Hepatocyte (in vitro differentiated cells): ENCODE results near the gene PCLO. TPM values are rescaled to one million over a fixed set of nuclear protein-coding genes. Genes with fewer than 3 reads are reported as not detected.

Experiments used
- DNase-seq: peaks from one replicate; pipeline ENCODE4 v3.0.0-alpha.2; 2016; ENCODE audit warnings: low spot score
- H2AFZ ChIP-seq: fragments of 200-600 bp; sonication (generic); 2 replicates; pipeline ENCODE4 v1.6.0; 2016; ENCODE audit warnings: antibody characterized with exemption, mild to moderate bottlenecking
- H3K27ac ChIP-seq: fragments of 200-600 bp; sonication (generic); 2 replicates; pipeline ENCODE4 v1.5.1; 2016; ENCODE audit warnings: mild to moderate bottlenecking
- H3K27me3 ChIP-seq: fragments of 200-600 bp; sonication (generic); 2 replicates; pipeline ENCODE4 v1.6.1; 2016
- H3K36me3 ChIP-seq: fragments of 200-600 bp; sonication (generic); replicated peaks from 2 replicates; pipeline ENCODE4 v1.5.1; 2016; ENCODE audit warnings: low read depth; ENCODE audit not compliant: insufficient read depth
- H3K4me1 ChIP-seq: fragments of 200-600 bp; sonication (generic); 2 replicates; pipeline ENCODE4 v1.5.1; 2016; ENCODE audit warnings: mild to moderate bottlenecking, moderate library complexity; ENCODE audit not compliant: insufficient read depth
- H3K4me2 ChIP-seq: fragments of 200-600 bp; sonication (generic); 2 replicates; pipeline ENCODE4 v1.6.0; 2016
- H3K4me3 ChIP-seq: fragments of 200-600 bp; sonication (generic); 2 replicates; pipeline ENCODE4 v1.5.1; 2016; ENCODE audit warnings: mild to moderate bottlenecking
- H3K79me2 ChIP-seq: fragments of 200-600 bp; sonication (generic); 2 replicates; pipeline ENCODE4 v1.6.0; 2017; ENCODE audit warnings: mild to moderate bottlenecking
- H3K9me2 ChIP-seq: fragments of 200-600 bp; sonication (generic); replicated peaks from 2 replicates; pipeline ENCODE4 v1.6.0; 2017; ENCODE audit warnings: mild to moderate bottlenecking; ENCODE audit not compliant: insufficient read depth
- H3K9me3 ChIP-seq: fragments of 200-600 bp; sonication (generic); 2 replicates; pipeline ENCODE4 v1.5.1; 2016; ENCODE audit warnings: low read depth, mild to moderate bottlenecking
- H4K20me1 ChIP-seq: fragments of 200-600 bp; sonication (generic); 2 replicates; pipeline ENCODE4 v1.6.0; 2016; ENCODE audit warnings: mild to moderate bottlenecking; ENCODE audit not compliant: insufficient read depth, poor library complexity, severe bottlenecking
- EZH2 ChIP-seq: fragments of 200-600 bp; sonication (generic); IDR thresholded peaks from 2 replicates; pipeline ENCODE4 v1.6.1; 2016; ENCODE audit warnings: antibody characterized with exemption, mild to moderate bottlenecking, borderline replicate concordance
- EZH2phosphoT487 ChIP-seq: fragments of 200-600 bp; sonication (generic); IDR thresholded peaks from one replicate; pipeline ENCODE4 v1.6.1; 2018; ENCODE audit warnings: antibody characterized with exemption, mild to moderate bottlenecking, low read depth, moderate library complexity; ENCODE audit not compliant: unreplicated experiment, severe bottlenecking
- WGBS: methylation state at CpG from one replicate; pipeline ENCODE4 v1.1.6; 2016; ENCODE audit warnings: low lambda C conversion rate; ENCODE audit errors: missing lambda C conversion rate; 5-methylcytosine and 5-hydroxymethylcytosine counted together
- polyA plus RNA-seq: library from polyadenylated mRNA; unstranded; fragments of >200 nt; fragmentation: Nextera tagmentation; extraction: Ambion mirVana; gene quantifications from 2 replicates; pipeline ENCODE4 v1.2.1, GENCODE V29; 2016
- total RNA-seq: library from RNA; depleted of rRNA; stranded (reverse); fragments of >200 nt; gene quantifications from 2 replicates; pipeline ENCODE4 v1.2.3, GENCODE V29; 2014
- TF ChIP-seq, protein P1 (sequence below): fragments of 200-600 bp; sonication (generic); IDR thresholded peaks from 2 replicates; pipeline ENCODE4 v1.5.1; 2016; ENCODE audit warnings: antibody characterized with exemption, mild to moderate bottlenecking; ENCODE audit not compliant: poor library complexity

The PCLO gene
- total and polyA plus RNA-seq, 2 experiments from 2014 or later, result 1.3 to 8.1 TPM

DNA sequence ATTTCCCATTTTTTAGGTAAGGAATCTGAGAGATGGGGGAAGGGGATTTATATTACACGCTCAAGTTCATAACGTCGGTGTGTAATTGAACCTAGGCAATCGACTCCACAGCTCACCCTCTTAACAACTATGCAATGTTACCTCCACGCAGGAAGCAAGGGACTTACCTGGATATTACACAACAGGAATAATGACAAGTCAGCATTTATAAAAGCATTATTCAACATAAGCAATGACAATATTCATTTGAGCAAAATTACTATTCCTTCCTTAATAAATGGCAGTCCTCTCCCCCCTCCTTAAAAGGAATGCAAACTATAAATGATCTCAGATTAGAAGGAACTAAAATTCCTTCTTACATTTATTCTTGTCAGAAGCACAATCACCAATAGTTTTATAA is 104.0 kb downstream of the PCLO start:
- no peak overlapping the region for H3K4me2 ChIP-seq
- H3K4me3 ChIP-seq, result no peak overlapping the region
- no peaks in the 10 kb centered on the region for H3K9me3 ChIP-seq
- no peaks in the 10 kb centered on the region for H3K79me2 ChIP-seq
- no peak for TF ChIP-seq EZH2phosphoT487
- no peak for TF ChIP-seq EZH2
- TF ChIP-seq, protein P1, sequence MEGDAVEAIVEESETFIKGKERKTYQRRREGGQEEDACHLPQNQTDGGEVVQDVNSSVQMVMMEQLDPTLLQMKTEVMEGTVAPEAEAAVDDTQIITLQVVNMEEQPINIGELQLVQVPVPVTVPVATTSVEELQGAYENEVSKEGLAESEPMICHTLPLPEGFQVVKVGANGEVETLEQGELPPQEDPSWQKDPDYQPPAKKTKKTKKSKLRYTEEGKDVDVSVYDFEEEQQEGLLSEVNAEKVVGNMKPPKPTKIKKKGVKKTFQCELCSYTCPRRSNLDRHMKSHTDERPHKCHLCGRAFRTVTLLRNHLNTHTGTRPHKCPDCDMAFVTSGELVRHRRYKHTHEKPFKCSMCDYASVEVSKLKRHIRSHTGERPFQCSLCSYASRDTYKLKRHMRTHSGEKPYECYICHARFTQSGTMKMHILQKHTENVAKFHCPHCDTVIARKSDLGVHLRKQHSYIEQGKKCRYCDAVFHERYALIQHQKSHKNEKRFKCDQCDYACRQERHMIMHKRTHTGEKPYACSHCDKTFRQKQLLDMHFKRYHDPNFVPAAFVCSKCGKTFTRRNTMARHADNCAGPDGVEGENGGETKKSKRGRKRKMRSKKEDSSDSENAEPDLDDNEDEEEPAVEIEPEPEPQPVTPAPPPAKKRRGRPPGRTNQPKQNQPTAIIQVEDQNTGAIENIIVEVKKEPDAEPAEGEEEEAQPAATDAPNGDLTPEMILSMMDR, result no peak
- no peaks in the 10 kb centered on the region for H3K9me2 ChIP-seq
- H2AFZ ChIP-seq, result no peak overlapping the region
- no peaks in the 10 kb centered on the region for H4K20me1 ChIP-seq
- DNase-seq, result no peak
- no peak overlapping the region for H3K27ac ChIP-seq
- H3K4me1 ChIP-seq, result no peaks in the 10 kb centered on the region
- no peaks in the 10 kb centered on the region for H3K27me3 ChIP-seq
- 90% methylated on average over 5 of the region's 5 CpGs for WGBS
- no peaks in the 10 kb centered on the region for H3K36me3 ChIP-seq

GRCh38 chr7:83055197-83055596 is 107.5 kb downstream of the PCLO start:
- 94% methylated on average over 2 of the region's 2 CpGs for WGBS
- H2AFZ ChIP-seq, result no peak overlapping the region
- no peaks in the 10 kb centered on the region for H4K20me1 ChIP-seq
- H3K4me2 ChIP-seq, result no peak overlapping the region
- H3K36me3 ChIP-seq, result no peaks in the 10 kb centered on the region
- no peaks in the 10 kb centered on the region for H3K79me2 ChIP-seq
- no peaks in the 10 kb centered on the region for H3K9me3 ChIP-seq
- H3K27me3 ChIP-seq, result no peaks in the 10 kb centered on the region
- H3K4me1 ChIP-seq, result no peaks in the 10 kb centered on the region
- no peak overlapping the region for H3K27ac ChIP-seq
- H3K4me3 ChIP-seq, result no peak overlapping the region
- no peak for DNase-seq
- TF ChIP-seq, protein P1, result no peak
- TF ChIP-seq EZH2phosphoT487 (no peak), EZH2 (no peak)
- no peaks in the 10 kb centered on the region for H3K9me2 ChIP-seq

- no peaks in the 10 kb centered on the region for H3K36me3 ChIP-seq
- no peak overlapping the region for H3K4me2 ChIP-seq
- no peaks in the 10 kb centered on the region for H3K9me2 ChIP-seq
- H3K79me2 ChIP-seq, result no peaks in the 10 kb centered on the region
- no peak overlapping the region for H3K4me3 ChIP-seq
- H4K20me1 ChIP-seq, result no peaks in the 10 kb centered on the region
- H3K27me3 ChIP-seq, result no peaks in the 10 kb centered on the region
- H3K4me1 ChIP-seq, result no peaks in the 10 kb centered on the region
- H2AFZ ChIP-seq, result no peak overlapping the region
- WGBS, result 92% methylated on average over 1 of the region's 1 CpG
- TF ChIP-seq EZH2phosphoT487, result no peak
- TF ChIP-seq EZH2, result no peak
- TF ChIP-seq, protein P1, result no peak
- no peaks in the 10 kb centered on the region for H3K9me3 ChIP-seq
- no peak for DNase-seq
- no peak overlapping the region for H3K27ac ChIP-seq
Observed at GRCh38 chr7:83054472-83054871, 108.2 kb downstream of the PCLO start.

DNA sequence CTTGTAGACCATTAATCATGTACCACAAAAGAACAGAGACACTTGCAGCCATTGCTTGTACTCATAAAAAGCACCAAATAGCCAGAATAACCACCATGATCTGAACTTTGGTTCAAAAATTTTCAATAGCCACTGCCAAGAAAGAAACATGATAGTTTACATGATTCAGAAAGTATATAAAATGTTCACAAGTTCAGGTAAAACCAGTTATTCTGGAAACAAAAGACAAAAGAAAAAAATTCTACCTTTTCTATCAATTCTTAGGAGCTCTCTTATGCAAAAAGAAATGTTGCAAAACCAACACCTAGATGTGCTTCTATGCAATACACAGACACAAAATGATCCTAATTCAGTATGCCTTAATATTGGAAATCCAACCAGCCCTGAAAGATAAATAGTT is 108.7 kb downstream of the PCLO start:
- no peak overlapping the region for H3K4me2 ChIP-seq
- H3K4me3 ChIP-seq, result no peak overlapping the region
- H4K20me1 ChIP-seq, result no peaks in the 10 kb centered on the region
- H3K9me2 ChIP-seq, result no peaks in the 10 kb centered on the region
- no peak overlapping the region for H2AFZ ChIP-seq
- H3K36me3 ChIP-seq, result no peaks in the 10 kb centered on the region
- no peak for DNase-seq
- H3K4me1 ChIP-seq, result no peaks in the 10 kb centered on the region
- H3K9me3 ChIP-seq, result no peaks in the 10 kb centered on the region
- no peak overlapping the region for H3K27ac ChIP-seq
- no peaks in the 10 kb centered on the region for H3K79me2 ChIP-seq
- no peaks in the 10 kb centered on the region for H3K27me3 ChIP-seq
- TF ChIP-seq, protein P1, result no peak
- TF ChIP-seq EZH2 (no peak), EZH2phosphoT487 (no peak)
